ENCODE results near the gene DFFB.
A peak's percentile ranks its signal among the peaks of the same experiment; 100 is the strongest.
"Not testable (repeated sequence)": the region's sequence is repeated elsewhere in the genome, so short reads cannot be mapped to it uniquely, and the experiment has no call there.

DFFB gene

DNA sequence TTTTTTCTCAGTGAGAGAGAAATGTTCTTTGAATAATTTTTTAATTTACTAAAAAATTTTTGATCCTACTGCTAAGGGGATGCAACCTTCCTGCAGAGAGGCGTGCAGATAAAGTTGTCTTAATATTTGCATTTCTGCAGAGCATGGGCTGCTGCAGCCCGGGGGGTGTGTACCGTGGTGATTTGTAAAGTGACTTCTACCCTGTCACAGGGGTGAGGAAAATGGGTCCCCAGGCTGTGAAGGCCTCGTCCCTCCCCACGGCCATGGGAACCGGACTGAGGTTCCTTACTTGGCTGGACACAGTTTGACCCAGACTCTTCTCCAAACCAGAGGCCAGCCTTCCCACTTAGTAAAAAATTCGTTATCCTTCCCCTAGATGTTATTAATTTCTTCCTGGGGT is 52.3 kb downstream of the DFFB start:
- DNase-seq (ENCODE audit: low read depth in 2 of 2): no peak

DNA sequence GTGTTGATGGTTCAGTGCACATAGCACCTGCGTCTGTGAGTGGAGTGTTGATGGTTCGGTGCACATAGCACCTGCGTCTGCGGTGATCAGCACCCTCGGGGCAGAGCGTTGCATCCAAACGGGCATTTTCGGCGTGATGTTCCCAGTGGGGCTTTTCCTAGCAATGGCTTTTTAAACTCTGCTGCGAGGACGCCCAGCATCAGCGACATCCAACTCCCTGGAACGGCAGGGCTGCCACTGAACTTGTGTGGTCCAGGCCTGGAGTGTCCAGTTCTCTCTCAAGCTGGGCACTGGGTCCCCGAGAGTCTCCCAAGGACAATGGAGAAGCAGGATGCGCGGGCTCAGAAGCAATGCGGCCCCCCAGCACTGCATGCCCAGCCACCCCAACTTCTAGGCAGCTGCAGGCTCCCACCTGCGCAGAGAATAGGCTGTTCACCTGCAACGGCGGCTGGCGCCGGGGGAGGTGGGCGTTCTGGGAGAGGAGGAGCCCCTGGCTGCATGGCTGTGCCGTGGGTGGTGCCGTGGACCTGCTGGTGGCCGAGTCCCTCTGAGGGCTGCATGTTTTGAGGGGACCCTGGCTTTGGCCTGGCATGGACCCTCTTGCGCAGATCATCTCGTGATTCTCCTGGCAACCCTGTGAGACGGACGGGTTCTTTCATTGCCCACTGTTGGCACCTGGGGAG is 52.9 kb downstream of the DFFB start:
- no peak for DNase-seq (ENCODE audit: low read depth in 2 of 2)

DNA sequence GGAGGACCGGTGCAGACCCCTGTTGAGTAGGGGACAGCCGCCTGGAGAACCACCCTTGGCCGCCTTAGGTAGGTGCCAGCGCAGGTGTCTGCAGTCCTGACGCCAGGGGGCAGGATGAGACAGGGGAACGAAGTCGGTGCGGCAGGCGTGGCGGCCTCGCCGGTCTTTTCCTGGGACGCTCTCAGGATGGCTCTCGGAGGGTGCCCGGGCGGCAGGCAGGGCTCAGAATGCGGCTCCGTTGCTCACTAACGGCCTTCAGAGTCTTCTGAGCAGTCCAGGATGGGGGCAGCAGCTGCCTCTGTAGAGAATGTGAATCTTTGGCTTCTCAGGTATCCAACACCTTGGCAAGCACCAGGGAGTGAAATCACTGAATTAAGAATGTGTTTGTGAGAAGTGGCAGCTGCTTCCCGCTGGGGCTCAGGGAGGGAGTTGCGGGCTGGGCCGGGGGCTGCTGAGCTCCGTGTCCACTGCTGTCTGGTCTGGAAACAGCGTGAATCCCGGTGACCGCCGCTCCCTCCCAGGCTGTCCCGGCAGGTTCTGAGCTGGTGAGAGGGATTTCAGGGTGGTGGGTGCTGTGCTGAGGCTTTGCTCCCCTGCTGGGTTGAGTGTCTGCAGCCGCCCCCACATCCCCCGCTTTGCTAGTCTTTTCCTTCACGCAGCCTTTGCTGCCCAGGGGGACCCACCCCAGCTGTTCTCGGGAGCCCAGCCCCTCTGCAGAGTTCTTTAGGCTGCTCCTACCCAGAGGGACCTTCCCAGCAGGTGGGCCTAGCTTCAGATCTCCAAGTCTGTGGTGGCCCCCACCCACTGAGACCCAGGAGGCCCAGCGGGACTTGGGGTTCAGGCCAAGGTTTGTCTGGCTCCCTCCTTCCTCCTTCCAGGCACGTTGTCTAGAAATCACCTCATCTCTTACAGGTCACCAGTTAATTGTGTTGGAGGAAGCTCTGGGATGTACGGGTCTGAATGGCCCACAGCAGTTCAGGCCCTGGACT is 53.9 kb downstream of the DFFB start:
- peak; percentile 24 to 59 for DNase-seq (ENCODE audit: low read depth in 2 of 2)

DNA sequence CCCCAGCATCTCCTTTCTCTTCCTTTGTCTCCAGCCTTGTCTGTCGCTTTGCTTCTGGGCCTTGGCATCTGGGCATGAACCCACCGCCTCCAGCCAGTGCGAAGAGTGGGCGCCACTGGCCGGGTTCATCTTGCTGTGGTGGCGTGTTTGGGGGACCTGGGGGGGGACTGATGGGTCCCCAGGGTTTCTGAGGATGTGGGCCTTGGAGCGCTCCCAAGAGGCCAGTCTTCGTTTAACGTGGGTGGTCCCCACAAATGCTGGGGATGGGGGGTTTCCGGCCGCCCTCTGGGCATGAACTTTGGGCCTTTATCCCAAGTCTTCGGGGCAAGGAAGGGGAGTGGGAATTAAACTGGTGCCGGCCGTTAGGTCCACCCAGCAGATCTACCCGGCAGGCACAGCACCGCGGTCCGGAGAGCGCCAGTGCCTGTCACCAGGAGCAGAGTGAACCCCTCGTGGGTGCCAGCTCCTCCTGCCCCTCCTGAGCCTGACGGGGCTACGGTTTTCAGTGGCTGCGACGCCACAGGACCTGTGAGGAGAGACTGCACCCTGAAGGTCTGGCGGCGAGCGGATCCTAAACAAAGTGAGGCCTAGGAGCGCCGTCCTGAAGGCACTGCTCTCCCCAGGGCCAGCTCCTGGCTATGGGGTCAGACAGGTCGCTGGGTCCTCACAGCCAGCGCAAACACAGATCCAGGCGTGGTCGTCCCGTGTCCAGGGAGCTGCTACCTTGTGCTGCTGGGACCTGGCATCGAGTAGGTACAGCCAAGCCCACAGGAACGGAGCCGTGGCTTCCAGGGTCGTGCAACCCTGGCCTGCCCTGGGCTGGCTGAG is 54.9 kb downstream of the DFFB start:
- no peak for DNase-seq (ENCODE audit: low read depth in 2 of 2)

DNA sequence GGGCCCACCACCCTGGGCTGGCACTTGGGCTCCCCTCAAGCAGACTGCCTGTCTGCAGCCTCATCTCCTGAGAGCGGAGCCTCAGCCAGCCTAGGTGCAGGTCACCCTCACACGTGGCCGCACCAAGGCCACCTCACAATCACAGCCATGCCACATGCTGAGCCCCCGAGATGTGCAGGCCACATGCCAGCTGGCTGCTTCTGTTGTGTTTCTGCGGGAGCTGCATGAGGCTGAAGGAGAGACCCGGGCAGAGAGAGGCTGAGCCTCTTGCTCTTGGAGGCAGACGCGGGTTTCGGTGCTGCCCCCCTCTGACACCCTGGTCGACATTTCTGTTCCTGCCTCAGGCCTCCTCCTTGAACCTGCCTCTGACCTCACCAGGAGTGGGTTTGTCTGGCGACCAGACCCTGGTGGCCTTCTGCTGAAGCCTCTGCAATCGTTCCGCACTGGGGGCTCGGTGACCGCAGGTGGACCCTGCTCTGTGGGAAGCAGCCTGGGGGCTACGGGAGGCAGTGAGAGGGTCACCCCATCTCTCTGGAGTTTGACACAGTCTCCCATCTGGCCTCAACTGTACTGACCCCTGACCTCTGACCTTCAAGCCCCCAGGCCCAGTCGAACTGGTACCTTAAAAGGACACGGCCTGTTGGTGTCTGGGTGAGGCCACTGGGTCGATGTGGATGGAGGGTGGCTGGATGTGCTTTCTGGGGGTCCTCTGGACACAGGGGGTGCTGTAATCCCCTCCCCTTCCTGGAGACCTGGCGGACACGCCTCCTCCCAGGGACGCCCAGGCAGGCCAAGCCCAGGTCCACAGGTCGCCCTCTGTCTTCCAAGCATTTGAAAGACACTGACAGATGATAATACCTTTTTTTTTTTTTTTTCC is 55.8 kb downstream of the DFFB start:
- no peak for DNase-seq (ENCODE audit: low read depth in 2 of 2)

DNA sequence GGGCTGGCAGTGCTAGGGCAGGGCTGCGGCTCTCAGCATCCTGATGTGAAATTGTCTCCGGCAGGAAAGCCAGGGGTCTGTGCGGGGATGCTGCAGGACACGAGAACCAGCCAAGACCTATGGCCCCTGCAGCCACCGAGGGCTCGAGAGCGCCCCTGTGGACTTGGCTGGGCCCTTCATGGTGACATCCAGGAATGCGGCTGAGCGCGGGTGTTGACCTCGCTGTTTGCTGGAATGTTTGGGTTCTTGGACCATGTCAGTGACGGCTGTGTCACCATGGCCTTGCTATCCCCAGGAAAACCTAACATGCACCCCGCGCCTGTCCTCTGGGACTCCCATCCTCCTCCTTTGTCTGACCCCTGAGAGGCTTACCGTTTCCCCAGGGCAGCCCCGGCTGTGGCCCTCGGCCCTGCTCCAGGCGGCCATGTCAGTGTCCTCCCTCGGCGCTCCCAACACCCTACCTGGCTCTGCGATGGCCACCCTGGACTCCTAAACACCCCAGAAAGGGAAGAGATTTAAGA is 57.1 kb downstream of the DFFB start:
- no peak for DNase-seq (ENCODE audit: low read depth in 2 of 2)

DNA sequence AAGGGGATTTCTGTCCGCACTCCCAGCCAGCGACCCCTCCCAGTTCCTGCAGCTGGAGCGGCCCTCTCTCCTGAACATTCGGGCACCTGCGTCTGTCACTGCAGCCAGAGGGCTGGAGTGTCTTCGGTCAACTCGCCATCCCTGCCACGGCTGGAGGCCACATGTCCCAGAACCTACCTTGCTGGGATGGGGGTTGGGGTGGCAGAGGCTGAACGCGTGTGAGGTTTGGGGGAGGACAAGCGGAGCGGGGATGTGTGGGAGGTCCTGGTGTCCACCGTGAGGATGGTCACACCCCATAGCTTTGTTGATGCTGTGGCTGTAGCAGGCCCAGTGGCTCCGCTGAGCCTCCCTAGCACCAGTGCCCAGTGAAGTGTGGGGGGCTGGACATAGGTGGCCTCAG is 57.6 kb downstream of the DFFB start:
- no peak for DNase-seq (ENCODE audit: low read depth in 2 of 2)

DNA sequence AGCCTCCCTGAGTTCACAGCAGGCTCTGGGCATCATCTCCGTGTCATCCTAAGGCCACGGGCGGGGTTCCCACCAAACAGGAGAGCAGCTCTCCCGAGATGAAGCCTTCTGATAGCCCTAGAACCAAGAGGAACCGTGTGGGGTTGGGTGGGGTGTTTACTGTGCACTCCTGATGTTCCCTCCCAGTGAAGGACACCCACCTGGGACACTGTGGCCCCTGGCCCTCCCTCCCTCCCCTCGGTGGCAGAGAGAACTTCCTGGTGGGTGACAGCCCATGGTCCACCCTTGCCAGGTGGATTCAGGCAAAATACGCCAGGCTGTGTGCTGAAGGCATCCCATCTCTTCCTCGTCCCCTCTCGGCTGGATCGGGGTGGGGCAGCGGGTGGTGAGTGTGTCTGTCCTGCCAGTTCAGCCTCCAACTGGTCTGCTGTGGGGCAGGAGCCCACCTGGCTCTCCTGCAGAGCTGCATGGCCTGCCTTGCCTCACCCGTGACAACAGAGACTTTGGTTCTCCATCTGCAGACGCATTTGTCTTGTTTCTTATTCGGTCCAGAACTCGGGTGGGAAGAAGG is 58.4 kb downstream of the DFFB start:
- no peak for DNase-seq (ENCODE audit: low read depth in 2 of 2)

DNA sequence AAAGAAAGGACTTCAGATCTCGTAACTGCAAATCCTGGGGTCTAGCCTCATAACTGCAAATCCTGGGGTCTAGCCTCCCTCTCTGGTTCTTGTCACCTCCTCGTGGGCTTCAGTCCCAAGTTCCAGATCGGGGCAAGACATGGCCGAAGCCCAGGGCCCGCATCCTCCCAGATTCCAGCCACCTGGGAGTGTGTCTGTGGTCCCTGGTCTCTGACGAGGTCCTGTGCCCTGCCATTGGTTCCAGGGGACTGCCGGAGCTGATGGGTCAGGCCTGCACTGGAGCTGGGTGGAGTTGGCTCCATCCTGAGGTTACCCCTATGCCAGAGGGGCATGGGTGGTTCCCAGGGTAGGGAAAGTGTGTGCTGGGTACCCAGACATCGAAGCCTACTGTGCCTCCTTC is 60.5 kb downstream of the DFFB start:
- no peak for DNase-seq (ENCODE audit: low read depth in 2 of 2)

DNA sequence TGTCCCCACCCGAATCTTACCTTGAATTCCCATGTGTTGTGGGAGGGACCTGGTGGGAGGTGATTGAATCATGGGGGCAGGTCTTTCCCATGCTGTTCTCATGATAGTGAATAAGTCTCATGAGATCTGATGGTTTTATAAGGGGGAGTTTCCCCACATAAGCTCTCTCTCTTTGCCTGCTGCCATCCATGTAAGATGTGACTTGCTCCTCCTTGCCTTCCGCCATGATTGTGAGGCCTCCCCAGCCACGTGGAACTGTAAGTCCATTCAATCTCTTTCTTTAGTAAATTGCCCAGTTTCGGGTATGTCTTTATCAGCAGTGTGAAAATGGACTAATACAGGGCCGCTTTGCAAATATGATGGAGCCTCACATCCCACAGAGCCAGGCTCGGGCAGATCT is 61.1 kb downstream of the DFFB start:
- not testable (repeated sequence) for DNase-seq (ENCODE audit: low read depth in 2 of 2)

DNA sequence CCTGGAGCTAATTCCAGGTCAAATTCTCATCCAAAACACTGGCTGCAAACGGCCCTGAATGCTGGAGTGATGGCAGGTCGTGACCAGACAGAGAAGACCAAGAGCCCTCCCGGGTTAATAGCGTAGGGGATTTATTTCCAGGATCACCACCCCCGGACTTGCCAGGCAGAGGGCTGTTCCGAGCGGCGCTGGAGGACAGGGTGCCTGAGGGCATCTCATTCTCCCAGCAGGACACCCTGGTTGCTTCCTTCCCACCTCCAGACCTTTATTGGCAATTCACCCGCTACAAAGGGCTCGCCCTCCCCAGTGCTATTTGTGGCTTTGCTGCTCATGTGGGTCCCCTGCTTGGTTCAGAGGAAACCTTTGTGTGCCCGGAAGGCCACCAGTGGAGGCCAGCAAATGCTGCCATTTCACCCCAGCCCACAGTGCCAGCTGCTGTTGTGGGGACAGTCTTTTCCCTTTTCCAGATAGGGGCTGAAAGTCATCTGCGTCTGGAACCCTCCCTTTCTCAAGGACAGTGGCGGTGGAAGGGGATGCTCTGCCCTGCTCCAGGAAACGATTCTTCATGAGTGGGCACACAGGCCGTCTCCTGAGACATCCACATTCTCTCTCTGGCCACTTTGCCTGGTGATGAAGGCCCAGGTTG is 61.8 kb downstream of the DFFB start:
- DNase-seq (ENCODE audit: low read depth in 2 of 2): no peak

DNA sequence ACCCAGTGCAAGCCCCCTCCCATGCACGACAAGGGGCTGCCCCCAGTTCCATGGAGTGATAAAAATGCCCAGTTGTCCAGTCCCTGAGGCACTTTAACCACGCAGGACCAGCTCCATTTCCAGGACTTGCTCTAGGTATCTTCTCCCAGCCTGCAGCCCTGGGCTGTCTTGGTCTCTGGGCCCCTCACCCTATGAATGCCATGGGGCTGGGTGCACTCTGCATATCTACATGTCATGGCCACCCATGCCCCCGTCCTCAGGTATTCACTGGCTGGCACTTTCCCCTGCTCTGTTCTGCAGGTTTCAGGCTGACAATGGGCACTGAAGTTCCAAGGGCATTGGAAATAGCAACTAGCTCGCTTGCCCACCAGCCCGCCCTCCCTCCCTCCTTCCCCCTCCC is 62.4 kb downstream of the DFFB start:
- DNase-seq (ENCODE audit: low read depth in 2 of 2): no peak

DNA sequence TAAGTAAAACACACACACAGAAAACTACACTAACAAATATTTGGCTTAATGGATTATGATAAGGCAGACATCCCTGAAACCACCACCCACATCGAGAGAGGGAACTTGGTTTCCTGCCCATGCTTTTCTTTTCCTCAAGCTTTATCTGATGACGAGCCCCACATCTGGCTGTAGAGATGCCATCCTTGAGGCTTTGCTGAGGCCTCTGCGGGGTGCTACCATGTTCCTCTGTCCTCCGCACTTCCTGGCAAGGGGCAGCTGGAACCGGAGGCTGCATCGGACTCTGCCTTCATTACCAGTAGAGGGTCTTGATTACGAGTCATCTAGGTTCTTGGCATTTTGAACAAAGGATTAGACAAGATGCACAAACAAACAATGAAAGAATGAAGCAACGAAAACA is 64.5 kb downstream of the DFFB start:
- DNase-seq (ENCODE audit: low read depth in 2 of 2): no peak

DNA sequence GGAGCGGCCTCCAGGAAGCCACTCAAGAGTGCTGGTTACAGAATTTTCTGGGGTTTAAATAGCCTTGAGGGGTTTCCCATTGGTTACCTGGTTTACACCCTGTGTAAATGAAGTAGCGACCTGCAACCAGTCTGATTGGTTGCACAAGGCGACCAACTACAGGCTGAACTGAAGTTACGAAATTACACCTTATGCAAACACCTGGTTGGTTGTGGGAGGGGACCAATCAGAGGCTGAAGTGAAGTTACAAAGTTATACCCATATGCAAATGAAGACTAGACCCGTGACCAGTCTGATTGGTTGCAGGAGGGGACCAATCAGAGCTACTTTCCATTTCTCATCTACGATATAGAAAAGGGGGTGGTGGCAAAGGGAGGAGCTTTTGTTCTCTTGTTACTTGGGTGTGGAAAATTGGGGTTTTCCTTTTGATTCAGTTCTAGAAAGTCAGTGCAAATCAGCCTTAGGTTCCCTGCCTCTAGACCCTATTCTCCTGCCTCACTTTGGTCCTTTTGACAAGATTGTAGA is 65.0 kb downstream of the DFFB start:
- no peak for DNase-seq (ENCODE audit: low read depth in 2 of 2)

DNA sequence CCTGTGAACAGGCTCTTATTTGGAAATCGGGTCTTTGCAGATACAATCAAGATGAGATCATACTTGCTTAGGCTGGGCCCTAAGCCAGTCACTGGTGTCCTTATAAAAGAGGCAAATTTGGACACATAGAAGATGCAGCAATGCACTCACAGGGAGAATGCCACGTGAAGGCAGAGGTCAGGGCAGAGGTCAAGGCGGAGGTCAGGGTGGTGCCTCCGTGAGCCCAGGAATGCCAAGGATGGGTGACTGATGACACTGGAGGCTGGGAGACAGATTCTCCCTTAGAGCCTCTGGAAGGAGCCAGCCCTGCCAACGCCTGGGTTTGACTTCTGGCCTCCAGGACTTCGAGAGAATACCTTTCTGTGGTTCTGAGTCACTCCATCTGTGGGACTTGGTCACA is 65.6 kb downstream of the DFFB start:
- no peak for DNase-seq (ENCODE audit: low read depth in 2 of 2)

DNA sequence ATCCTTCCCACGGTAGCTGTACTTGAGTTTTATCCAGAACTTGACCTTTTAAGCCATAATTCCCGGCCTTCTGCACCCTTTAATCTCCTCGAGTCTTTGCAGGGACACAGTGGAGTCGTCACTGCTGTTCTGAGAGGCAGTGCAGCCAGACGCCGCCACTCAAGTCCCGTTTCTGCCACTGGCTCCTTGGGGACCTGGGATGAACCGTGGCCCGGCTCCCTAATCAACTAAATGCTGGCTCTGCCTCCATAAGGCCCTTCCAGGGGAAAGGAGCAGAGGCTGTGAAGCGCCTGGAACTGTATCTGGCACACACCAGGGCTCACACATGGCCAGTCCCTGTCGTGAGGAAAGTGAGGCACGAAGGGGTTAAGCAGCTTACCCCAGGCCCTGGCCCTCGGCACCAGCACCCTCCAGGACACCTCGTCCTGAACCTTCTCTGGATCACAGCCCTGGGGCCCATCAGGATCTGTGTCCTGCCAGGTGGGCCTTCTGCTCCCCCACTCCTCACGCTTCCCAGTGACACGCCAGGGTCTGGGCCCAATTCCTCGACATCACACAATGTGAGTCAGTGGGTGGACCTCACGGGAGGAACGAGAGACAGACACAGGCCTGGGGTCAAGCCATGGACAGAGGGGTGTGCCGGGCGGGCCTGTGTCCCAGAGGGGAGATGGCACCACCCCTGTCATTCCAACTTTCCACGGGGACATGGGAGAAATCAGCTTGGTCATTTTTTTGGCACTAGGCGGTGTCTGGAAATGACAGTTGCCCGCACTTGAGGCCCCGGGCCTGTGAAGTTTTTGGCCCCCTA is 66.3 kb downstream of the DFFB start:
- no peak for DNase-seq (ENCODE audit: low read depth in 2 of 2)

DNA sequence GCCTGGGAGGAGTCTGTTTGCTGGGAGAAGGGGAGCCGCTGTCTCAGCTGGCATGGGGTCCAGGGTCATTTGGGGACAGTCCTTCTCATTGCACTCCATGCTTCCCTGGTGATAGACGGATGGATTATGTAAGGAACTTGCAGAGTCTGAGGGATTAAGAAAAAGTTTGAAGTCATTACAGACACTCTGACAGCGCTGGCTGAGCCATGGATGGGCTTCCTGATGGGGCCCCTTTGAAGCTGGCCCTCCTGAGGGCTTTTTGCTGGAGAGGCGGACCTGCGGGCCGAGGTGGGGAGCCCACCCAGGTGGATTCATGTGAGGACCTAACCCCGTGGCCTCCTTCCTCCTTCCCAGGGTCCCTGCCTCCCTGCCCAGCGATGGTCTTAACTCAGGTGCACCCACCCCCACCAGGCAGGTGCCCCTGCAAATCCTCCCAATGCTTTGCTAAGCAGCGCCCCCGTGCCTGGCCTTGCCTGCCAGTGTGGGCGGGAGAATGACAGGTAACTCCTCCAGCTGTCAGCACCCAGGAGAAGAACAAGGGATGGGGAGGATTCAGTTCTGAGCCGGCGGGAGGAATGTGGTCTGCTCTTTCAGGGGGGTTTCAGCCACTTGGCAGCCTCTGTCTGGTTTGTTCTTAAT is 67.0 kb downstream of the DFFB start:
- DNase-seq (ENCODE audit: low read depth in 2 of 2): no peak

DNA sequence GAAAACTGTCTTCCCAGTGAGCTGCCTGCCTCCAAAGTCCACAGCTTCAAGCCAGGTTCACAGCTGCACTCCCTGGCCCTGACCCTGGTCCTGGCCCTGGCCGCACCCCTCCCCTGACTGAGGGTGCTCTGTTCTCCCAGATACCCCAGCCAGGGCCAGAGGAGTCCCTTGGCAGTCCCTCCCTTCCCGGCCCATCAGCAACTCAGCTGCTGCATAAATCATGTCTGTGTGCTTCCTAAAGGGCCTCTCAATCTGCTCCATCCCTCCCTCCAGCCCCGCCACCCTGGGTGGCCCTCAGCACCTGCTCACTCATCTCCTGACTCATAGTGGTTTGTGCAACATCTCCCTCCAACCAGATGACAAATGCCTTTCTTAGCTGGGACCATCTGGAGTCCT is 67.5 kb downstream of the DFFB start:
- DNase-seq (ENCODE audit: low read depth in 2 of 2): no peak

DNA sequence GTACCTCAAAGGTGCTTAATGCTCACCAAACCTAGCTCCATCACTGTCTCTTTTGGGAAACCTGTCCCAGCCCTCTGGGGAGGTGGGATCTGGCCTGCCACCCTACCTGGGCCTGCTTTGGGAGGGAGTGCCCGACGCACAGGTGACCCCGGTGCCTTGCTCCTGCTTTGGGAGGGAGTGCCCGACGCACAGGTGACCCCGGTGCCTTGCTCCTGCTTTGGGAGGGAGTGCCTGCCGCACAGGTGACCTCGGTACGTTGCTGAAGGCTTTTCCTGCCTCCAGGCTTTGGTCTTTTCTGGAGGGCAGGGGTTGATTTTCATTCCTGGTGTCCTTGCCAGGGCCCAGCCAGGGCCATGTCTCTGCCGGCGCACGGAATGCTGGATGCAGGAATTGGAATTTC is 68.0 kb downstream of the DFFB start:
- no peak for DNase-seq (ENCODE audit: low read depth in 2 of 2)
